Sigmoid colon (tissue), 7 donors: Measurements from ENCODE around the gene CCDC157. TPM values are rescaled to one million over a fixed set of nuclear protein-coding genes. Genes with fewer than 3 reads are reported as not detected.

ENCODE experiments used
- DNase-seq: peaks from one replicate; pipeline ENCODE4 v3.0.0-alpha.2; 2019
- H3K27ac ChIP-seq, 4 donors: fragments of 200-600 bp; sonication (generic); one replicate each; pipeline ENCODE4 v1.5.1; 2016 to 2019; ENCODE audit warnings: mild to moderate bottlenecking in 1 of 4
- H3K27me3 ChIP-seq, 3 donors: fragments of 200-600 bp; sonication (generic); one replicate each; pipeline ENCODE4 v1.5.1; 2019; ENCODE audit warnings: mild to moderate bottlenecking in 1 of 3
- H3K36me3 ChIP-seq, 4 donors: fragments of 200-600 bp; sonication (generic); one replicate each; pipeline ENCODE4 v1.5.1; 2016 to 2019
- H3K4me1 ChIP-seq, 4 donors: fragments of 200-600 bp; sonication (generic); one replicate each; pipeline ENCODE4 v1.5.1; 2017 to 2019
- H3K4me3 ChIP-seq, 4 donors: fragments of 200-600 bp; sonication (generic); one replicate each; pipeline ENCODE4 v1.5.1; 2017 to 2019; ENCODE audit warnings: mild to moderate bottlenecking in 2 of 4, moderate library complexity in 1 of 4
- H3K9me3 ChIP-seq, 4 donors: fragments of 200-600 bp in 3 of 4; sonication (generic) in 3 of 4; one replicate each; pipeline versions ENCODE4 v1.5.1 to v1.6.1; 2013 to 2019
- EP300 ChIP-seq, 4 donors: sonication (generic); formaldehyde crosslinking; IDR thresholded peaks; one replicate each; pipeline ENCODE4 v1.6.1; 2017; ENCODE audit warnings: antibody characterized with exemption in 4 of 4
- POLR2A ChIP-seq, 2 donors: fragments of 450-650 bp; IDR thresholded peaks; one replicate each; pipeline ENCODE4 v1.6.1; 2016; ENCODE audit warnings: antibody characterized with exemption in 2 of 2, mild to moderate bottlenecking in 2 of 2, moderate library complexity in 2 of 2
- POLR2AphosphoS5 ChIP-seq, 4 donors: sonication (generic); formaldehyde crosslinking; IDR thresholded peaks; one replicate each; pipeline ENCODE4 v1.6.1; 2017; ENCODE audit warnings: antibody characterized with exemption in 4 of 4
- WGBS, 2 donors: extraction: QIAGEN DNeasy Blood & Tissue Kit; methylation state at CpG; one replicate each; pipeline ENCODE4 v1.1.7; 2013; 5-methylcytosine and 5-hydroxymethylcytosine counted together
- intact Hi-C: fragments of 100-400 bp; cut with DNase I; formaldehyde crosslinking; loops from one replicate; pipeline ENCODE4 v1.15.1; 2023
- polyA plus RNA-seq, 3 donors: library from polyadenylated mRNA; stranded (reverse); fragments of 200-250 nt; gene quantifications; one replicate each; pipeline ENCODE4 v1.2.3, GENCODE V29; 2013
- total RNA-seq, 4 donors: library from RNA; depleted of rRNA; stranded (reverse); fragments of >200 nt; gene quantifications; one replicate each; pipeline ENCODE4 v1.1.0, GENCODE V29; 2016
- TF ChIP-seq, protein P1 (sequence below), 4 experiments: fragments of 450-650 bp in 3 of 4; fragments of 200-600 bp in 1 of 4; IDR thresholded peaks; one replicate each; pipeline ENCODE4 v1.5.1; 2016 to 2019; ENCODE audit warnings: antibody characterized with exemption in 4 of 4, mild to moderate bottlenecking in 3 of 4, moderate library complexity in 2 of 4
- donor health status: healthy with polysubstance abuse.
- donor health status: Bipolar disorder and iron deficiency.
- donor health status: healthy.

CCDC157 gene
- total and polyA plus RNA-seq, 7 donors, result 0.83 to 2.0 (median 1.6) TPM

DNA sequence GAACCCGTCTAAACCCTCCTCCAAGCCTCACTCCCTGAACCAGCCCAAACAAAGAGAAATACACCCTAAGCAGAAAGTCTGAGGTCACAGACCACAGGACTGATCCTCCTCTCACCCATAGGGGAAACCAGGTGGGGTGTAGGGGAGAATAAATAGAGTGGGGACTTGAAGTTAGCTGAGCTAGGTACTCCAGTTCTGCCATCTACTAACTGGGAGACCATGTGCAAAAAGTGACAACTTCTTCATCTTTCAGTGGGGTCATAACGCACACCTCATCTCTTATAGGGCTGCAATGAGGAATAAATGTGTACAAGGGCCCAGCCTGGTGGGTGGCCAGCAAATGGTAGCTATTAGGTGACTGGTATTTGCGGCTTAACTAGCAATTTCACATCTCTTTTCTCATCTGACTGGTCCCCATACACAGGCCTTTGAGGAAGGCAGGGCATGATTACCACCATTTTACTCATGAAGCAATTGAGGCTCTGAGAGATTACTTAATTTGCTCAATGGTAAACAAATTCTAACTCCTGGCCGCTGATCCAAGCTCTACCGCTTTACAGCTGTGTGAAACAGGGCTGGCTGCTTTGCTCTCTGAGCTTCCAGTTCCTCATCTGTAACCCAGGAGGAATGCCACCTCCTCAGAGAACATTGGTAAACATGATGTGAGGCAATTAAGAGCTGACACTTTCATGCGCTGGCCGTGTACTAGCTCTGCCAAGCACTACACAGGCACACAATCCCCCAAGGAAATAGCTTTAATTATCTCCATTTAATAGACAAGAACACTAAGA, 46.7 kb upstream of the CCDC157 start:
- H3K27me3 ChIP-seq, result no peaks in the 10 kb centered on the region
- 21 to 40% methylated on average over 7 of the region's 7 CpGs for WGBS, 2 donors
- H3K4me1 ChIP-seq, result peaks cover under 1 to 97% (median 91%) of the 10 kb centered on the region in 4 donors
- H3K4me3 ChIP-seq, result no peak overlapping the region
- DNase-seq, result peak; percentile 88
- peak overlapping the region; percentile 82 to 89 (median 88) for H3K27ac ChIP-seq
- intact Hi-C loops, result loop anchor here (2.0 kb wide), 1 partner anchor 19 kb away; no protein-coding TSS in a partner anchor
- H3K9me3 ChIP-seq, result no peaks in the 10 kb centered on the region
- TF ChIP-seq EP300 (IDR thresholded peaks at IDR 0.05), result peak in 1 of 4 donors; percentile 59
- TF ChIP-seq, protein P1, sequence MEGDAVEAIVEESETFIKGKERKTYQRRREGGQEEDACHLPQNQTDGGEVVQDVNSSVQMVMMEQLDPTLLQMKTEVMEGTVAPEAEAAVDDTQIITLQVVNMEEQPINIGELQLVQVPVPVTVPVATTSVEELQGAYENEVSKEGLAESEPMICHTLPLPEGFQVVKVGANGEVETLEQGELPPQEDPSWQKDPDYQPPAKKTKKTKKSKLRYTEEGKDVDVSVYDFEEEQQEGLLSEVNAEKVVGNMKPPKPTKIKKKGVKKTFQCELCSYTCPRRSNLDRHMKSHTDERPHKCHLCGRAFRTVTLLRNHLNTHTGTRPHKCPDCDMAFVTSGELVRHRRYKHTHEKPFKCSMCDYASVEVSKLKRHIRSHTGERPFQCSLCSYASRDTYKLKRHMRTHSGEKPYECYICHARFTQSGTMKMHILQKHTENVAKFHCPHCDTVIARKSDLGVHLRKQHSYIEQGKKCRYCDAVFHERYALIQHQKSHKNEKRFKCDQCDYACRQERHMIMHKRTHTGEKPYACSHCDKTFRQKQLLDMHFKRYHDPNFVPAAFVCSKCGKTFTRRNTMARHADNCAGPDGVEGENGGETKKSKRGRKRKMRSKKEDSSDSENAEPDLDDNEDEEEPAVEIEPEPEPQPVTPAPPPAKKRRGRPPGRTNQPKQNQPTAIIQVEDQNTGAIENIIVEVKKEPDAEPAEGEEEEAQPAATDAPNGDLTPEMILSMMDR (IDR thresholded peaks at IDR 0.05), result no peak
- no peak for TF ChIP-seq POLR2A (IDR thresholded peaks at IDR 0.05)
- TF ChIP-seq POLR2AphosphoS5 (IDR thresholded peaks at IDR 0.05), result peak in 3 of 4 donors; percentile 67 to 80 (median 77)
- peaks cover 0 to 4% (median 0%) of the 10 kb centered on the region in 4 donors for H3K36me3 ChIP-seq

GRCh38 chr22:30310881-30311771, 45.7 kb upstream of the CCDC157 start:
- WGBS, 2 donors, result 38 to 60% methylated on average over 8 of the region's 8 CpGs

GRCh38 chr22:30312053-30312452, 44.8 kb upstream of the CCDC157 start:
- Histone ChIP-seq H3K9me3 (no peaks in the 10 kb centered on the region), H3K27me3 (no peaks in the 10 kb centered on the region), H3K4me1 (peaks cover 0 to 97% (median 90%) of the 10 kb centered on the region in 4 donors), H3K36me3 (peaks cover 0 to 4% (median 0%) of the 10 kb centered on the region in 4 donors), H3K4me3 (no peak overlapping the region), H3K27ac (peak overlapping the region; percentile 82 to 89 (median 88))
- no peak for TF ChIP-seq EP300 (IDR thresholded peaks at IDR 0.05)
- no peak for TF ChIP-seq POLR2AphosphoS5 (IDR thresholded peaks at IDR 0.05)
- no peak for TF ChIP-seq POLR2A (IDR thresholded peaks at IDR 0.05)
- TF ChIP-seq, protein P1 (IDR thresholded peaks at IDR 0.05), result no peak
- DNase-seq, result no peak
- intact Hi-C loops, result no loop called here
- WGBS, 2 donors, result 56 to 78% methylated on average over 6 of the region's 6 CpGs

More at GRCh38 chr22:30310881-30311771, 45.7 kb upstream of the CCDC157 start:
- peaks cover 0 to 97% (median 91%) of the 10 kb centered on the region in 4 donors for H3K4me1 ChIP-seq
- H3K27ac ChIP-seq, result peak overlapping the region; percentile 82 to 89 (median 88)
- H3K36me3 ChIP-seq, result peaks cover 0 to 4% (median 0%) of the 10 kb centered on the region in 4 donors
- no peaks in the 10 kb centered on the region for H3K9me3 ChIP-seq
- H3K27me3 ChIP-seq, result no peaks in the 10 kb centered on the region
- peak in 1 of 2 donors; percentile 22 for TF ChIP-seq POLR2A (IDR thresholded peaks at IDR 0.05)
- peak; percentile 68 to 87 (median 82) for TF ChIP-seq POLR2AphosphoS5 (IDR thresholded peaks at IDR 0.05)
- TF ChIP-seq, protein P1 (IDR thresholded peaks at IDR 0.05), result no peak
- peak in 2 of 4 donors; percentile 34 to 43 for TF ChIP-seq EP300 (IDR thresholded peaks at IDR 0.05)
- intact Hi-C loops, result loop anchor here (2.0 kb wide), 1 partner anchor 20 kb away; no protein-coding TSS in a partner anchor
- peak overlapping the region in 2 of 4 donors; percentile 9 to 19 for H3K4me3 ChIP-seq
- peak; percentile 94 for DNase-seq

- H3K4me1 ChIP-seq, result peaks cover 0 to 94% (median 86%) of the 10 kb centered on the region in 4 donors
- no peaks in the 10 kb centered on the region for H3K9me3 ChIP-seq
- H3K4me3 ChIP-seq, result no peak overlapping the region
- peaks cover 0 to 4% (median 0%) of the 10 kb centered on the region in 4 donors for H3K36me3 ChIP-seq
- WGBS, 2 donors, result 75 to 85% methylated on average over 7 to 8 of the region's 8 CpGs
- H3K27ac ChIP-seq, result peak overlapping the region; percentile 19 to 51 (median 34)
- no peaks in the 10 kb centered on the region for H3K27me3 ChIP-seq
- TF ChIP-seq POLR2AphosphoS5 (IDR thresholded peaks at IDR 0.05), result no peak
- DNase-seq, result no peak
- intact Hi-C loops, result no loop called here
These were observed 43.1 kb upstream of the CCDC157 start for GRCh38 chr22:30313527-30314363.
